ENCODE measurements around the gene SPTBN1.

GRCh38 chr2:54626884-54627283, 170.8 kb downstream of the SPTBN1 start:
- TF ChIP-seq CTCF (IDR thresholded peaks at IDR 0.05) (no peak), EP300 (IDR thresholded peaks at IDR 0.05) (no peak), POLR2A (IDR thresholded peaks at IDR 0.05) (no peak)

Measured in stomach (tissue), 4 donors.